GM21576 (cell line): ENCODE results near the gene ATF6B.
"Not testable (repeated sequence)": the region's sequence is repeated elsewhere in the genome, so short reads cannot be mapped to it uniquely, and the experiment has no call there.

Source experiments
- ATAC-seq: cut with Tn5 transposase; IDR thresholded peaks from one replicate; pipeline ENCODE4 v1.9.1; 2021; ENCODE audit warnings: mild to moderate bottlenecking, moderate library complexity; ENCODE audit not compliant: unreplicated experiment

Gene ATF6B

DNA sequence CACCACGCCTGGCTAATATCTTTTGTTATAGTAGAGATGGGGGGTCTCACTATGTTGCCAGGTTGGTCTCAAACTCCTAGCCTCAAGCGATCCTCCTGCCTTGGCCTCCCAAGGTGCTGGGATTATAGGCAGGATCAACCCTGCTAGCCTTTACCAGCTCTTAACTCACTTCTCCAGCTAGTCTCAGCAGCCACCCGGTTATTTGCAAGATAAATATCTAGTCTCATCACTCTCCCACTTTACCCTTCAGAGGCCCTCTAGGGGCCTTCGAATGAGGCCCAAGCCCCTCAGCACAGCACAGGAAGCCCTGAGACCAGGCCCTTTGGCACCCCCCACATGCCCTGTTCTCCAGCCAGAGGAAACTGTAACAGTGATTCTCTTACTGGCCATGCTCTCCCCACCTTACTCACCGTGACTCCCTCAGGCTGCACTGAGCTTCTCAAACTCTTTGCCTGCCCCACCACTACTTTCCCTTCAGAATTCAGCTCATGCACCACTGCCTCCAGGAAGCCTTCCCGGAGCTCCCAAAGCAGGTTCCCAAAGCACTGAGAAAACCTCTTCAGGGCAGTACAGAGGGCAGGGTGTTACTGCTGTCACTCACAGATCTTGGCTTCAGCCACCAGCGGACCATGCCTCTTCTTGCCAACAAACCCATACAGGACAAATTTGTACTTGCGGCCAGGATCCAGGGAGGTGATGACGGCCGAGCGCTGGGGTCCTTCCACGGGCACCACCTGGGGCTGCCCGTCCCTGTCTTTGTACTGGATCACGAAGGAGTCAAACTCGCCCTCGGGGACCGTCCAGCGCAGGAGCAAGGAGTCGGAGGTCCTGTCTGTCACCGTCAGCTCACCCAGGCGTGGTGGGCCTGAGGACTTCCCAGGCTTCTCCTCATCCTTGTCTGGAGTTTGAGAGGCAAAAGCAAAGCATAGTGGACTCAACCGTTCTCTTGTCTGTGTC, 44.0 kb downstream of the ATF6B start:
- ATAC-seq, result no peak

DNA sequence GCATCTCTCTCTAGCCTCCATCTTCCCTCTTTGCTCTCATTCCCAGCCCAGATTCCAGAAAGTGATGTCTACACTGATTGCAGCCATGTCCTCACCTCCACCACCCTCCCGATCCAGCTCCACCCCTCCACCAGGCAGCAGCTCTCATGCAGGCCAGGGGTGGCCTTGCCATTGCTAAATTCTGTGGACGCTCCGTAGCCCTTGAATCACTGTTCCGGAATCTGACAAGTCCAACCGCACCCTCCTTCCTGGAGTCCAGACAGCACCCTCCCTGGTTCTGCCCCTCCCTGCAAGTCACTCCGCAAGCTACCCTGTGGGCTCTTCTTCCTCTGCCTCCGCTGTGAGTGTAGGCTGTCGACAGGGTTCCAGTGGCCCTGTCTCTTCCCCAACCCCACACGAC, 45.1 kb downstream of the ATF6B start:
- ATAC-seq, result no peak

DNA sequence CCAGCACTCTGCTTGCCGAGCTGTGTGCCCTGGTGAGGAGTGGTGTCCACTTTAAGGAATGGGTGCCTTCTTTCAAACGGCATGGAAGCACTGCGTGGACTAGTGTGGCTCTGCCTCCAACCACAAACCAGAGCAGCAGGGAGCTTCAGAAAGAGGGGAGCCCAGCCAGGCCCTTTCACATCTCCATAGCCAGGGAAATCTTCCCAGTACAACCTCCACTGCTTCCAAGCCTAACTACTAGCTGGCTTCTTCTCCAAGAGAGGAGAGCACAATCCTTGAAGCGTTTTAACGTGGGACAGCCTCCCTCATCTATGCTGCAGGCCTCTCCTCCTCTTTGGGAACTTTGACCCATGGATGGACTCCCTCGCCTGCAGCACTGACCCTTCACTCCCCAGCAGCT, 45.6 kb downstream of the ATF6B start:
- ATAC-seq, result no peak

DNA sequence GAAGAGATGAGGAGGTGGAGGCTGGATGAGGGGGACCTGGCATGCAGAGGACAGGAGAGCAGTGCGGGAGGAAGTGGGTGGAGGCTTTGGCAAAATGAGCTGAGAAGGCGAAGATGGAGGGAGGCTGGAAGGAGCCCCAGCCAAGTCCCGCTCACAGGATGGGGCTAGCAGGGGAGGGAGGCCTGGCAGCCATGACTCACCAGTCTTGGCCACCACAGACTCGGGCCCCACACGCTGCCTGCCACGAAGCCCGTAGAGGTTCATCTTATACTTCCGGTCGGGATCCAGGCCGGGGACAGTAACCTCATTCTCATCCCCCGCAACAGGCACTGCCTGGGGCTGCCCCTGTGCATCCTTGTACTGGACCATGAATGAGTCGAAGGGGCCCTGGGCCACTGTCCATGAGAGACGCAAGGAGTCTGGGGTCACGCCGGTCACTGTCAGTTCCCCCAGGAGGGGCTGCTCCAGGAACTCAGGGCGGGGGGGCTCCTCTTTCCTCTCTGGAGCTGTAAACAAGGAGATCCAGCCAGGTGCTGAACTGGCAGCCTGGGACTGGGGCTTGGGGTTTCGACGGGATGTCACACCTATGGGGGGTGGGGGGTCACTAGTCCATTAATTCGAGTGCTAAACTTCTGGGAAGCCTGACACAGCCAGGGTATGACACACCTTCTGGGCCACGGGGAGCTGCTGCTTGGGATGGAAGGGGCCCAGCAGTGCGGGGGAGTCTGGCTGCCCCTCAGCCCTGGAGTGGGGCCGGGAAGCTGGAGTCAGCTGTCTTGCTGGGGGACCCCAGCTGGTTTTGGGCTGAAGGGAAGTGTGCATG, 46.7 kb downstream of the ATF6B start:
- ATAC-seq, result no peak

DNA sequence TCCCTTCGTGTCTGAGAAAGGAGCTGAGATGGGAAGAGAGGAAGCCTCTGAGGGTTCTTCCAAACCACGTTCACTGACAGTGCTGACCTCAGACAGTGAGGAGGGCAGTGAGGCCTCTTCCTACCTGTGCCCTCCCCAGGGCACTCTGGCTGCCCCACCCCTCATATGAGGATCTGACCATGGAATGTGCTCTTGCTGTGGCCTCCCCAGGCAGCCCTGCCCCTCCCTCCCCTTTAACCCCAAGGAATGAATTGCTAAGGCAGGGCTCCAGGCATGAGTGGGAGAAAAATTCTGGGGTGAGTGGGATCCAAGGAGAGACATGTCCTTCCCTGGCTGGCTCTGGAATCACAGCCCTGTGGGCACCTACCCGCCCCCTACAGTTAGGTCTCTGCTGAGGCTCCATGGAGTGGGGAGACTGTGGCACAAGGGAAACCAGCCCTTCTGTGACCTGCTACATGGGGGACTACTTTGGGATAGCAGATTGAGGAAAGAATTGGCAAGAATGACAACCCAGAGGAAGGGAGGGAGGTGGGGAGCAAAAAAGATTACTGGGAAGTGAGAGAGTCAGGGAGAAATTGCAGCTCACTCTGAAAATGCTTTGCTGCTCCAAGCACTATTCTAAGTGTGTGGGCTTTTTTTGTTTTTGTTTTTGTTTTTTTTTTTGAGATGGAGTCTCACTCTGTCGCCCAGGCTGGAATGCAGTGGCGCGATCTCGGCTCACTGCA, 48.3 kb downstream of the ATF6B start:
- ATAC-seq, result no peak

DNA sequence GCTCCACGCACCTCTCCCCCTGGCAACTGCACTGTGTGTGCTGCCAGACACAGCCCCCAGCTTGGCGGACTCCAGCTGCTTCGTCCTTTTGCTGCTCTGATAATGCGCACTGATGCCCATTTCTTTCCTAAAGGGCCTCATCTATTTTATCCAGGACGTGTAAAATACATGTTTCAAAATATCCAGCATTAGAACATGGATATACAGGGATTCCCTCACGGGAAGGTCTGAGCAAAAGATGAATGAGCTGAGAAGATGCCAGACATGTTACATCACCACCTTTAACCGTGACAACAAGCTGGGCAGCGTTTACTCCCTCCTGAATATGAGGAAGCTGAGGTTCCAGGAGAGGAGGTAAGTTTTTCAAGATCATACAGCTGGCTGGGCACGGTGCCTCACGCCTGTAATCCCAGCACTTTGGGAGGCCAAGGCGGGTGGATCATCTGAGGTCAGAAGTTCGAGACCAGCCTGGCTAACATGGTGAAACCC, 51.7 kb downstream of the ATF6B start:
- no peak for ATAC-seq

DNA sequence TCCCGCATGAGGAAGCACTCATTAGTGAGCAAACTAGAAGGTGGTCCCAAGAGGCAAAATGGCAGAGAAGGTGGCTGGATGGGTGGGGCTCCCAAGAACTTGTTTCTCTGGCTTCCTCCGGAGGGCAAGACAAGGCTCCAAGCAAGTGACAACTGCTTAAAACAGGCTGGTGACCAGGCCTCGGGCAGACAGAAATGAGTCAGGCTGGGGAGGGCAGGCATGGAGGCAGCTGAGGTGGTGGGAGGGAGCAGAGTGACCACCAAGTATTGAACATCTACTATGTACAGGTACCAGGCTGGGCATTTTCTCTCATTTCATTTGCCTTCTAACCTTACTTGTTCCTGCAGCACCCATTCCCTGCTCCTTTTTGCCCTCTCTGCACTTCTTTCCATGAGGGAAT, 52.3 kb downstream of the ATF6B start:
- ATAC-seq, result no peak

DNA sequence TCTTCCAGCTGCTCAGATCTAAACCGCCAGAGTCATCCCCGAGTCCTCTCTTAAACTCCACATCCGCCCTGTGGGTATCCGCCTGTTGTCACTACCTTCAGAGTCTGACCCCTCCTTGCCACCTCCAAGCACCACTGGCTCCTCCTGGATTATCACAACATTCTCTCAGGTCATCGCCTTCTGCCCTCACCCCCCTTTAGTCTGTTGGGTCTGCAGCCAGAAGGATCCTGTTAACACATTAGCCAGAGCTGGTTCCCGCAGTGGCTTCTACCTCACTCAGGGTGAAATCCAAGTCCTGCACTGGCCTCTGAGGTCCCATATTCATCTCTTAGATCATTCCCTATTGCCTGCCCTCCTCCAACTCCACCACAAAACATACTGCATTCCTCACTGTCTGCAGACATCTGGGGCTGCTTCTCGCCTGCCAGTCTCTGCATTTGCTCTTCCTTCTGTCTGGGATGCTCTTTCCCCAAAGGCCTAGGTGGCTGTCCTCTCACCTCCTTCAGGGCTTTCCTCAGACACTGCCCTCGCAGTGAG, 53.0 kb downstream of the ATF6B start:
- no peak for ATAC-seq

DNA sequence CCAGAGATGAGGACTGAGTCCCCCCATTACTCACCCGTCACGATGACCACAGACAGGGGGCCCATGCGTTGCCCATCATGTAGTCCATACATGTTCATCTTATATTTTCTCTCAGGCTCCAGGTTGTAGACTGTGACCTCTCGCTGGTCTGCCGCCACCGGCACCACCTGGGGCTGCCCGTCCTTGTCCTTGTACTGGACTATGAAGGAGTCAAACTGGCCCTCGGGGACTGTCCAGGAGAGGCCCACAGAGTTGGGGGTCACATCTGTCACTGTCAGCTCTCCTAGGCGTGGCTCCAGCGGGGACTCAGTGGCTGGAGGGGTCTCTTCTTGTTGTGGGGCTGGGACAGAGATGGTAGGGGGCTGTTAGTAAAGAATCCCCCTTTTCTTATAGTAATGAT, 54.4 kb downstream of the ATF6B start:
- ATAC-seq, result no peak

DNA sequence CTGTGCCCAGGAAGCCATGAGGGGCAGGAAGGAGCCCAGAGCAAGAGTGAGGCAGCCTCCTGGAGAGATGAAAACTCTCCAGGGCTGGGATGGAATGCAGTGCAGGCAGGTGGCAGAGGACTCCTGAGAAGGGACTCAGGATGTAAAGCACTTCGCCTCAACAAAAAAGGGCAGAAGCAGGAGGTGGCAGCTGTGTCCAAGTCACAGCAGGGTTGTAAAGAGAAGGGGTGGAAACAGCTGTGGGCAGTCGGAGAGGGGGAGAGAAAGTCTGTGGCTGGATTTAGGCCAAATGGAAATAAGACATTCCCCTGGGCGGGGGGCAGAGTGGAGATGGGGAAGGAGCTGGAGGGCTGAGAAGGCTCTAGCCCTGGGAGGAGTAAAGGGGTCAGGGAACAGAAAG, 54.9 kb downstream of the ATF6B start:
- no peak for ATAC-seq

DNA sequence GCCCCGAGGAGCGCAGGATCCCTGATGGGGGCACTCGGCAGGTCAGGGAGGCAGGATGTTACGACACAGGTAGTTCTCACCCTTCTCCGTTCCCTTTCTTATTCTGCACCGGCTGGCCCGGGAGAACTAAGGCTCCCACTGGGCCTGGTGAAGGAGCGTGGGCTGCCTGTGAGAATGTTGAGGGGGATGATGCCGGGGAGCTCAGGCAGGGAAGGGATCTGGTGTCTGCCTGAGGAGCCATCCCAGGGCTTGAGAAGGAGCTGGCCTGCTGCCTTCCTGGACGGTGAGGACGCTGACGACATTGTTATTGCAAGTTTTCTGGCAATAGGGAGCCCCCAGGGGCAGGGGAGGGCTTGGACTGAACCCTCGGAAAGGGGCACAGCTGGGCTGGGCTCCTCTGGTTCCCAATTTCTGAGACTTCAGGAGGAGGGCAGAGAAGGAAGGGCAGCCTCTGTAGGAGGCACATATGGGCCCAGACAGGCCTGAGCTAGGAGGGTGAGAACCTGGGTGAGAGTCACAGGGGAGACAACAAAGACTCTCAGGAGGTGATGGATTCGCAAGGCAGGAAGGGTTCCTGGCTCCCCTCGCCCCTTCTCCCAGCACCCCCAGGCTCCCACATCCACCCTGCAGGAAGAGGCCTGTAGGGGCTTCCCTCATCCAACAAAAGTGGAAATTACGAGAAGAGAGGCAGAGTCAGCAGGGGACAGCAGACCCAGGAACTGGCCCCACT, 57.1 kb downstream of the ATF6B start:
- ATAC-seq, result no peak

DNA sequence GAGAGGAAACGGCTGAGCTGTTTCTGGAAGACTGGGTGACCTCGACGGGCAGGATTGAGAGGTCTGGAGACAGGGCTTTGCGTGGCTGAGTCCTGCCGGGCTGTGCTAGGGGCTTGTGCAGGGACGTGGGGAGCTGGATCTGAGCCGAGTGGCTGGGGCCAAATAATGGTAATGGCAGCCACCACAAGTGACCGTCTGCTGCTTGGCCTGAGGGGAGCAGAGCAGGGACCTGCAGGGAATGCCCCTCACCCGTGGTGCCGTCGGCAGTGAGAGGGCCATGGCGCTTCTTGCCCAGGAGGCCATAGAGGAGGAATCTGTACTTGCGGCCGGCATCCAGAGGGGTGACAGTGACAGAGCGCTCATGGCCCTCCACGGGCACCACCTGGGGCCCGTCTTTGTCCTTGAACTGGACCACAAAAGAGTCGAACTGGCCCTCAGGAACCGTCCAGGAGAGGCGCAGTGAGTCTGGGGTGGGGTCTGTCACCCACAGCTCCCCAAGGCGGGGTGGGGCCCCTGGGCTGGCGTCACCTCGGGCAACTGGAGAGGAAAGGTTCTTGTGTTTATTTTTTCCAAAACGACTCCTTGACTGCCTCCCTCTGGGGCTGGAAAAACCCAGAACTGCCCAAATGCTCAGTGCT, 58.0 kb downstream of the ATF6B start:
- ATAC-seq, result no peak

DNA sequence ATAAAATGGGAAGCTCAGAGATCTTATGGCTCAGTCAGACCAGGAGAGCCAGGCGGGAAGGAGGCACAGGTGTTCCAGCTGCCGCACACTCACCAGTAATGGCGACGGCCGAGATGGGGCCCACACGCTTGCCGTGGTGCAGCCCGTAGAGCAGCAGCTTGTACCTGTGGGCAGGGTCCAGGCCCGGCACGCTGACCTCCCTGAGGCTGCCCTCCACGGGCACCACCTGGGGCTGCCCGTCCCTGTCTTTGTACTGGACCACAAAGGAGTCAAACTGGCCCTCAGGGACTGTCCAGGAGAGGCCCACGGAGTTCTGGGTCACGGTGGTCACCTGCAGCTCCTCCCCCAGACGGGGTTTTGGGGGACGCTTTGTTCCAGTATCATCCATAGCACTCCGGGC, 58.6 kb downstream of the ATF6B start:
- ATAC-seq, result no peak

DNA sequence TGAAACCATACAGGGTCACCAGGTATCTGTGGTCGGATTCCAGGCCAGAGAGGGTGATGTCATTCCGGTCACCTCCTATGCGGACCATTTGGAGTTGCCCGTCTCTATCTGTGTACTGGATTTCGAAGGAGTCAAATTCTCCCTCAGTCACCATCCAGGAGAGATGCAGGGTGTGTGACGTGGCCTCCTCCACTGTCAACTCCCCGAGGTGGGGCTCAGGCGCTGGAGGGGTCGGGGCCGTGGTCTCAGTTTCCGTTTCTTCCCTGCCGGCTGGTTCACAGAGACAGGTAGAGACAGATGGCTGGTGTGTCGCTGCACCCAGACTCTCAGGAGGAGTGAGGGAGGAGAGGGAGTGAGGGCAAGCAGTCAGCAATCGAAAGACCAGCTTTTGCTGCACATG, 59.2 kb downstream of the ATF6B start:
- no peak for ATAC-seq

DNA sequence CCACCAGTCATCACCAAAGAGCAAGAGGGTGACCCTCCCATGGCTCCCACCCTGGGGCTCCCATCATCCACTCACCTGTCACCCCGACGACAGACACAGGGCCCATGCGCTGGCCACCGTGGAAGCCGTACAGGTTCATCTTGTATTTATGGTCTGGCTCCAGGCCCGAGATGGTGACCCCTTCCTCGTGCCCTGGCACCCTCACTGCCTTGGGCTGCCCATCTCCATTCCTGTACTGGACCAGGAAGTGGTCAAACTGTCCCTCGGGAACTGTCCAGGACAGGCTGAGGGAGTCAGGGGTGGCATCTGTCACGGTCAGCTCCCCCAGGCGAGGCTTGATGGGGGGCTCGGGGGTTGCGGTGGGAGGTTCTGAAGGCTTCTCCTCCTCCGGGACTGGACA, 59.7 kb downstream of the ATF6B start:
- ATAC-seq, result not testable (repeated sequence)

DNA sequence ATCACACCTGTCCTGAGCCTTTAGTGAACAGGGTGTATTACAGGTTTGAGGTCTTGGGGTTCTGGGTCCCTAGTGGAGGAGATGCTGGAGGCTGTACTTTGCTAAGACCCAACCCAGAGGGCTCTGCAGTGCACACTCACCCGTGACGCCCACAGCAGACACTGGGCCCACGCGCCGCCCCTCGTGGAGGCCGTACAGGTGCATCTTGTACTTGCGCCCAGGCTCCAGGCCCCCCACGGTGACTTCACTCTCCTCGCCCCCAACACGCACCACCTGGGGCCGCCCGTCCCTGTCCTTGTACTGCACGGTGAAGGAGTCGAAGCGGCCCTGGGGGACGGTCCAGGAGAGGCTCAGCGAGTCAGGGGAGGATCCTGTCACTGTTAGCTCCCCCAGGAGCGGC, 60.5 kb downstream of the ATF6B start:
- not testable (repeated sequence) for ATAC-seq
